Measurements from ENCODE around the gene KCNC2.

The KCNC2 gene

DNA sequence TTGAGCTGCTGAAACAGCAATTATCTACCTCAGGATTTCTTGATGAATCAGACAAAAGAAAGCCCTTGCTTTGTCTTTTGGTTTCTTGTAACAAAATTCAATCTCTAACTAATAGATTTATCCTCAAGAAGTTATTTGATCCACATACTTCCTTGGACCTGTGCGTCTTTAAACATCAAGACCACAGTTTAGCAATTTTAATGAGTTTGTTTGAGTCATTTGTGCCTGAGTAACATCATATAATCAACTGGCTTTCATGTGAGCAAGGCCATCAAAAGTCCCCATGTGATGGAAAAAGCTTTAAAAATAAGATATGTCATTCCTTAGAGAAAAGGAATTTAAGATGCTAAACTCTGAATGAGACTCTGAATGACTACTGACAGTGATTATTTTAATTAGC lies 52.3 kb downstream of the KCNC2 start:
- DNase-seq = no peak

DNA sequence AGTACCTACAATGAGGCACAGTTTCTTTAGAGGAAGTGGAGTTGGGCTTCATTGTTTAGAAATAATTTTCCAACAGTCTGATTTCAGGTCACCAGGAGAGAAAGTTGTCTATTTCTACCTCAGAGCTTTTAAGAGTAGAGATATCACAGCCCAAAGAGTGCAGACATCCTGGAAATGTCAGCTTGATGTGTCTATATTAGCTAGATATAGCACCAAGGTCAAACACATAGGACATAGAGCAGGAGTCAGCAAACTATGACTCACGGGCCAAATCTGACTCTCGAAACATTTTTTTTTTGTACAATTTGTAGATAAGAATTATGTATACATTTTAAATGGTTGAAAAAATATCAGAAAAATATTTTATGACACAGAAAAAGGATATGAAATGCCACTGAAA lies 53.7 kb downstream of the KCNC2 start:
- DNase-seq = no peak

DNA sequence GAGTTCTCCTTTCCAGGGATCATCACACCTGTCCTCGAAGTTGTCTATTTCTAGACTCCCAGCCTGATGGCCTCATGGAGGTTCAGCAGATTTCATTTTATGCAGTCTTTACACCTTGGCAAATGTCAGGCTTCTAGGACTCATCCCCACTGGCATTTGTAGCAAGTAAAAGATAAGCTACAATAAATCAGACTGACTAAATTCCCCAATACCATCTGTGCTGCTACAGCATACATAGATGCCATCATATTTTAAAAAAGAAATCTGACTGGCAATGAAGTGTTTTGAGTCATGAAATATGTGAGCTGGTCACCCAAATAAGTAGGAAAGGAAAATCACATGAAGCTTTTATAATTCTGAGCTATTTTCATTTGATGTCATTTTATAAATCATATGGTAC lies 55.3 kb downstream of the KCNC2 start:
- no peak for DNase-seq

DNA sequence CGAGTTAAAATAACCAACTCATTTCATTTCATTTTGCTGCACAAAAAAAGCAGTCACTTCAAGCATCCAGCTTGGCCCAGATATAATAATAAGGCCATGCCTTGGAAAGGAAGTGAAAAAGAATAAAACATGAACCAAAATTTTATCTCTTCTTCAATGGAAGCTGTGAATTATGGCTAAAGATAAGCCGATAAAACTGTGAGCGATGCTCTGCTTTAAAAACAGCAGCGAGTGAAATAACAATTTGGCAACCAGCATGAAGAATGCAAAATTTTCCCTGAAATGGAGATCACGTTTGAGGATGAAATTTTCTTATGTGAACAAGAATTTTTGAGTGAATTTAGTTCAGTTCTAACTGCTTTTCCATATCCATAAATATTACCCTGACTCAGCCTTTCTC lies 70.4 kb downstream of the KCNC2 start:
- no peak for DNase-seq

DNA sequence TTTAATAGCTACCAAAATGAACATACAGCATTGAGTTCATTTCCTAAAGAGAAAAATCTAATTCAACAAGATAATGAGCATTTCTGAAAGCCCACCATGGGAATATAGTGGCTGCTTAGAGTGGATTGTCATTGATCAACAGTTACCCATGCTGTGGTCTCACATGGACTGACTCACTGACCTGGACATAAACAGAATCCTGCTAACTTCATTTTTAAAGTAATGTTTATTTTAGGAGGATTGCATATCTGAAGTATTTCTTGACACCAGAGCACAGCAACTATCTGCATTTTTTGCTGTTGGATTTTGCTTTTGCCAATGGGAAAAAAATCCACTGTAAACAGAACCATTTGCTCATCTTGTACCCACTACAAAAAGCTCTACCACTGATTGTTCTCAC lies 71.7 kb downstream of the KCNC2 start:
- DNase-seq = no peak

DNA sequence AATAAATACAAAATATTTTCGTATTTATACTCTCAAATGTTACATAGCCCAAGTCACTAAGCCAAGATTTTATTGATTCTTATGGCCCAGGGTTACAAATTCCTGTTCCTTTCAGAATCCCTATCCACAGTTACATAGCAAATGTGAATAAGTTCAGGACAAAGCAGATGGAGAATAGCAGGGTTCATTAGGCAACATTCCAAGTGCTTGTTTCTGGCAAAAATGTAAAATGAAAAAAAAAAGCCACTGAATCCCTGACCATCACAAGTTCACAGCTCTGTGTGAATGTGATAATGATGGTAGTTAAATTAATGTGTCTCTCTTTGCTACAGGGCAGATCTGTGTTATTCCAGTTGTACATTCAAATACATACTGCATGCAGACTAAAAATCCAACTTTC lies 74.6 kb downstream of the KCNC2 start:
- no peak for DNase-seq

DNA sequence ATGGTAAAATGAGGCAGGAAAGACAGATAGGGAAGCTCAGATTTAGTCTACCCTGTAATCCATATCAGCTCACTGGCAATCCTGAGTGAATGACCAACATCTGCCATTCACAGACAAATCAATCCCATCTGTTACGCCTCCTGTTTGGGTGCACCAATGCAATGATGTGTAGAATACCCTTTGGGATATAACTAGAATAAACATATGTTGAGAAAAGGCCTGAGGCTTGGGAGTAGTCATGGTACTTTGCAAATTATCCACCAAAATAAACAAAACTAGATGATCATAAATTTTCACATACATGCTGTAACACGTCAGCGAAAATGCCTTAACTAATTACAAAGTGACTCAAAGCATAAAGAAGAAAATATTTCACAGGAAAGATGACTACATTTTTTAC lies 78.8 kb downstream of the KCNC2 start:
- peak; percentile 4 for DNase-seq

DNA sequence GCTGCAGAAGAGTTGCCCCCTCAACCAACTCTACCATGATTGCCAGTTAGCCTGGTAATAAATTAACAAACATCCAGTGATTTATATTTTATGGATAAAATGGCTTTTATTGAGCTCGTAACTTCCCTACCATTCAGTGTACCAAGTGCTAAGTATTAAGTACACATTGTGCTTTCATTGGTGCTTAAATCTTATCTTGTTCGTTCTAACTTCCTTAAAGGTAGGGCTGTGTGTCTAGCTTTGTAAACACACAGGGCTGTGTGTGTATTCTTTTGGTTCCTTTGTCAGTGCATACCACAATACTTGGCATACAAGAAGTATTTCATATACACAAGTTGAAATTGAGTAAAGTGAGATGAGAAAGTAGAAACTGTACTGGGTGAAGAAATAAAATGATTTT lies 80.4 kb downstream of the KCNC2 start:
- DNase-seq = no peak

DNA sequence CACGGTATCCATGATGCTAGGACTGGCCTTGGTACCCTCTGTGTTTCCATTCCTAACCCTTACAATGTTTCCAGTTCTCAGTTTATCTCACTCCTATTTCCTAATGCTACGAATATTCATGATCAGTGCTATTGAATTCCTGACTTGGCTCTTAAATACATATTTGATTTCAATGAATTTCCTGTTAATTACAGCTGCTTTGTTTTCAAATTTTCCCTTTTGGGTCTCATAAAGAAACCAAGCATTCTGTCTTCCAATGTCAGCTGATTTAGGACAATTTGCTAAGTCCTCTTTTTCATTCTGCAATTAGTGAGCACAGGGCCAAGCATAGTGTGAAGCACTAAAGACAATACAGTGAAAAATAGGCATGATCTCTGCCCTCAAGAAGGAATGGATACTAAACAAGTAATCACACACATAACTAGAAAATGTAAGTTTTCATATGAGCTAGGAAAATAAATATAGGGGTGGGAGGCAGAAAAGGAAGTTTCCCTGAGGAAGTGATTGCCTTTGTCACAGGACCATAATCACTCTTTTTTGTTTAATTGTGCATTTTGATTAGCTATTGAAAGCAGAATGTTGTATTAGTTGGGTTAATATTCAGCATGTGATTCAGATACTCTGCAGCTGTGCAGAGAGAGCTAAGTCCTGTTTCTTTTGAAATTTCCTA lies 88.5 kb downstream of the KCNC2 start:
- DNase-seq = no peak

DNA sequence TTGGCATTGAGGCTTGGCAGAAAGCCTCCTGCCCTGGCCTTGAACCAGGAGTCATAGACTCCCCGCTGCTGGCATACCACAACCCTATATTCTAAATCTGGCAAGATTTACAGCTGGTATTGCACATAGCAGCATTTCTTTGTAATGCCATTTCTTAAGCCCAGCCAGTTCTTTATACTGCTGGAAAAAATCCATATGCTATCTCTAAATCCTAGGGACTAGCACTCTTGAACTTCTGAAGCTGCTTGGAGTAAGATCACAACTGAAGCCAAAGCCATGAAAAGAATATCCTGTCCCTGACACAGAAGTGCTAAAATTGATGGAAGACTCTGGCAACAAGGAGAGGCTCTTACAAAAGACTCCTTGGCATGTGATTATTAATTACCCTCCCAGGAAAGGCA lies 89.3 kb downstream of the KCNC2 start:
- DNase-seq = peak; percentile 48

DNA sequence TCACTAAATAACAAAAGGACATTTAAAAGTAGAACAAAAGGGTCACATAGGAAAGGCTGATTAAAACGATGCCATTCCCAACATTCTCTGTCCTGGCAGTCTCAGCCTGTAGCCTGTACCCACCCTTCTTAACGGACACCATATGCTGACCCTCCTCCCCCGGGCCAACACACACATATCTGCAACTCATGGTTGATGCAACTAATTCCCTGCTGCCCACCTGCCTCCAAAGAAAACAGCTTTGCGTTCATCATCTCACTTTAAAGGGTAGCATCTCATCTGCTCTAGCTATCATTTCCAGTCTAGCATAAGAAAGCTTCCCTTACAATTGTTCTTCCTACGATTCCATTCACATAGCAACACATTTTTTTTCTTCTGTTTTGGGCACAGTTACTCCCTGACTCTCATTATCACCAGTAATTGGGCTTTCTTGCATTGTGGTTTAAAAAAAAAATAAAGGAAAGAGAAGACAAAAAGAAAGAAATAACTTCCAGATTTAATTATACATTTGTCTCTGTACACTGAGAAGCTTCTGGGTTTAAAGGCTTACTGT lies 92.9 kb downstream of the KCNC2 start:
- DNase-seq = no peak

DNA sequence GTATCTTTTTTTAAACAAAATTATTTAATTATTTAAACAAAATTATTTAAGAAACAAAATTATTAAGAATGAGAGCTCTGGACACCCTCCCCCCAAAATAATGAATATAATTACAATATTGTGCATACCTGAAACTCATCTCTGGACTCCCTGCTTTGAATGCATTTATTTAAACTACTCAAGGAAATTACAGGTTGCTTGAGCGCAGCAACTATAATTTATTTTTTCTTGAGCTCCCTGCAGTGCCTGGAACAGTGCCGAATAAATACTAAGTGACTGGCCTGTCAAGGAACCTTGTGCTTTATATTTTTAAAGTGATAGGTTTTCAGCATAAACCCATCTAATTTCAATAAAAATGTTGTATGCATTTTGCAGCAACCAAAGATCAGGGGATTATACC lies 93.9 kb downstream of the KCNC2 start:
- DNase-seq = no peak

DNA sequence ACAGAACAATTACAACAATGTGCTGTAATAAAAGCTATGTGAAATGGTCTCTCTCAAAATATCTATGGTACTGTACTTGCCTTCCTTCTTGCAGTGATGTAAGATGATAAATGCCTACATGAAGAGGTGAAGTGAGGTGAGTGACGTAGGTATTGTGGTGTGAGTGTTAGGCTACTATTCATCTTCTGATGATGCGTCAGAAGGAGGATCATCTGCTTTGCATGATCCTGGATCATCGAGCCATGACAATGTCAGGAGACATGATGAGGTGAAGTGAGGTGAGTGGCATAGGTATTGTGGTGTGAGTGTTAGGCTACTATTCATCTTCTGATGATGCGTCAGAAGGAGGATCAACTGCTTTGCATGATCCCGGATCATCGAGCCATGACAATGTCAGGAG lies 105.8 kb downstream of the KCNC2 start:
- no peak for DNase-seq

DNA sequence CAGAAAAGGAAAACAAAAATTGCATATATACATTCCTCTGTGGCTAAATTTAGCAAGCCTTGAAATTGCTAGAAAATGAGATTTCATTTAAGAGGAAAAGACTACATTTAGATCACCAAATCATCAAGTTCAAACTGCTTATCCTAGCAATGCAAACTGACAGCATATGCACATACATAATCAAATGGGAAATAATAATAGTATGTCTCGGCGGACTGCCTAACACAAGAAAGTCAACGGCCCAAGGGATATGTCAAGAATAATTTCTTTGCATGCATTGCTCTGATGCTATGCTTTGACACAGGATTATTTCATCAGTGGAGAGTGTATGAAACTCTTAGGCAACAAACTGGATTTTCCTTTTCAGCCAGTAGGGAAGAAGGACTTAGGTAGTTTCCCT lies 107.9 kb downstream of the KCNC2 start:
- DNase-seq = no peak

DNA sequence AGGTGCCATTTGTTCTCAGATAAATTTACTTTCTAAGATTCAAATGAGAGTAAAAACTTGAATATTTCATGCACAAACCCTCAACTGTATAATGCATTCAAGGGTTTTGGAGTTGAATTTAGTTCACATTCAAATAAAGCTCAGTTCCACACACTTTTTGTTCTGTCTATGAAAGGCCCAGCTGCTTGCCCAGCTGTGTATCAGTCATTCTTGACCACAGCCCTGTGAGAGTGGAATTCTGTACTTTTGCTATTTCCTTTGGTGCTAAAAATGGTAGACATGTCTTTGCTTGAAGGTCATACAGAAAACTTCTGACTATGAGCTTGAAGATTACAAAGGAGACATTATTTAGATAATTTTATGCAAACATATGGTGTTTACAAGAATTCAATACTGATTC lies 110.4 kb downstream of the KCNC2 start:
- no peak for DNase-seq

DNA sequence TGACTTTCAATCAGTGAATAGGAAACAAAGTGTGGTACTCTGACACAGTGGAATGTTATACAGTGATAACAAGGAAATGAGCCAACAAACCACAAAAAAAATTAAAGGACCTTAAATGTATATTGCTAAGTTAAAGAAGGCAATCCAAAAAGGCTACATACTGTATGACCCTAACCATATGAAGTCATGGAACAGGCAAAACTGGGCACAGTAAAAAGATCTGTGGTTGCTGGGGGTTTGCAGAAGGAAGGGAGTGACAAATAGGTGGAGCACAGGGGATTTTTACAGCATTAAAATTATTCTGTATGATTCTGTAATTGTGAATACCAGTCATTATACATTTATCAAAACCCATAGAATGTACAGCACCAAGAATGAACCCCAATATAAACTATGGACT lies 112.6 kb downstream of the KCNC2 start:
- no peak for DNase-seq

DNA sequence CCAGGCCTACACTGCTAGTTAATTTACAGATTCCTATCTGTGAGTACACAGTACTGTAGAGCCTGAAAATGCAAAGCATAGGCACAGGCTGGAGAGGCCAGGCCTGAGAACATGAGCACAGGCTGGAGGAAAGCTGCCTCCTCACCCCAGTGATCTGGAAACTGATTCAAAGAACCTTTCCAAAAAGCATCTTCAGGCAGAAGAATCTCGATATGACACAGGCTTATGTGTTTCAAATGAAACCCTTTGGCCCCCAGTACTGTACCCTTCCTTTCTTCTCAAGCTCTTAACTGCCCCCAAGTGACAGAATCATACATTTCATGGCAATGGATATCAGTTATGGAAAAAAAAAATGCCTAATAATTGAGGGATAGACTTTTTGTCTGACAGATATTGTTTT lies 122.0 kb downstream of the KCNC2 start:
- DNase-seq = no peak

DNA sequence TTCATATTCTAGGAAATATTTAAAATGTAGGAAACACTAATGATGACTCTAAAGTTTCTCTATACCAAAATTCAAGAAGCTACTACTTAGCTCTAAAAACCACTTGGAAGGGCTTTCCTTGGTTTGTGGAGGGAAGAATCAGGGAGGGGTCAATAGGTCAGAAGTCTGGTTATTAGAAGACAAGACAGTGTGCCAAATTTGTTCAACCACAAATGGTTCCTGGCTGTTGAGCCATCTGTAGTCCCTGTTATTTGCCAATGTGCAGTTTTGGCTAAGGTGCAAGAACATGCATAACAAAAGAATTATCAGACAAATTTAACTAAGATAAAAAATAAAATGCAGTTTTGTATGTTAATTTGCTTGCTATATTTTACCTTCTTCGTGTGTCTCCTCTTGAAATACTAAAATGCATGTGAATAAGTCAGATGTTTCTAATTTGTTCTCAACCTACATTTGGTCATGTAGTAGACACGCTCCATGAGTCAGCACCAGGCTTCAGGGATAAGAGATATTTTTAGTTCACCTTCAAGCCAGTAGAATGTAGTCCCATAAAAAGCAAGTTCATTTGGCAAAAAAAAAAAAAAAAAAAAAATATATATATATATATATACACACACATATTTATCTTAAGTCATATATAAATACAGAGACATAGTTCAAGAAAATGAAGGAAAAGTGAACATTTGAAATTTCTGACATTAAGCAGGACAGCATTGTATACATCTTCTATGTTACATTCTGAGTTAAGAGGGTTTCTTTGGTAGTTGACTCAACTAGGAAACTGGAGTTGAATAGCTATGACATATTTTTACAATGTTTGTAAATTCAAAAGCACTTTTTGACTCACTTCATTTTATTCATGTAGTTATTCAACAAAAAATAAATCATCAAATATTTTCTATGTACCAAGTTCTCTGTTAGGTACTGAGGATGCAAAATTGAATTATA lies 123.3 kb downstream of the KCNC2 start:
- peak; percentile 83 for DNase-seq

DNA sequence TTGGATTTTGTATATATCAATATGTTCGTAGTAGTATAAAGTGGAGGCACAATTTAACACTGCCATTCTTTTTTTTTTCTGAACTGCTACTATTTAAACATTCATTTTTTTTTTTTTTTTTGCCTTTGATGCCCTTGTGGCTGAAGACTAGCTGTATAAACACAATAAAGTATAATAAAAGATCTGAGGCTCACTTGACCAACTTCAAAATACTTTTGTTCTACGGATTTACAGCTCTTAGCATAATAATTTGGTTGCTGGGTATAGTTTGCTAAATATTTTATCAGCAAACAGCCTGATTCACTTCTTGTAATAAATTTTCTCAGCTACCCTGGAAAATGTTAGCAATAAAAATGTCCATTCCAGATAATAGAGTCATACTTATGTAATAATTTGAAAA lies 128.3 kb downstream of the KCNC2 start:
- no peak for DNase-seq

DNA sequence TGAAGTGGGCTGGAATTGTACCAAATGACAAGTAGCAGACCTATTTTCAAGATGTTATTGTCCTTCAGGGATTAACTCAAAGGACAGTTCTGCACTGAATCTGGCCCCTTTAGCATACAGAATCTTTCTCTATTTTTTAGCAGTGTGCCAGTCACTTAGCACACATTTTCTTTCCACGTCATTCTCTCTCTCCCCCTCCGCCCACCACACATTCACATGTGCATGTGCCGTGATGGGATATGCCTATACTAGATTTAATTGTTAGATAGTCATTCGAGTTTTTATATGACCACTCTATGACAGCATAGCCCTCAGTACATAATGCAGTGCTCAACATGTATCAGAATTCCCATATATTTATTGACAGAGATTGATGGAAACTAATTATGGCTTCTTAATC lies 129.1 kb downstream of the KCNC2 start:
- no peak for DNase-seq

DNA sequence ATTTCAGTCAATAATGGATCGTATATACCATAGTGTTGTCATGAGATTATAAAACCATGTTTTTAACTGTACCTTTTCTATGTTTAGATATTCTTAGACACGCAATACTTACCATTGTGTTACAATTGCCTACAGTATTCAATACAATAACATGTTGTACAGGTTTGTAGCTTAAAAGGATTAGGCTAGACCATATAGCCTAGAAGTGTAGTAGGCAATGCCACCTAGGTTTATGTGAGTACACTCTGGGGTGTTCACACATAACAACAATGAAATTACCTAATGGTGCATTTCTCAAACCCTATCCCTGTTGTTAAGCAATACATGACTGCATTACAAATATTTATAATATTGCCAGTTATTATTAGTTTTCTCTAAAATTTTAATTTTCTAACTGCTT lies 144.2 kb downstream of the KCNC2 start:
- DNase-seq = no peak

DNA sequence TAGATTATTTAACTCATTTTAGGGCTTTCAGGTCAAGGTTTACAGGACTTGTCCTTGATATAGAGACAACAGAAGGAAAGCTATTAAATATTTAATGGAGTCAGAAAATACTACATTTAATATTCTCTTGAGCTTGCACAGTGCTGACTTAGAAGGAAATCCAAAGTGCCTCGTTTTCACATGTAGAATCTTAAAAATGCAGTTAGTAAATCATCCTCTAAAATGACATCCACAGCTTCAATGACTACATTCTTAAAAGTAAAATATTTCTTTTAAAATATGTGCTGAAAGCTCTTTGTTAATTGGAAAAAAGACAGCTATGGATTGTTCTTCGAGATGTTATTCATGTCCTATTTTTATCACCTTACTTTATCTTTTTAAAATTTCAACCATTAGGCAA lies 146.9 kb downstream of the KCNC2 start:
- no peak for DNase-seq

DNA sequence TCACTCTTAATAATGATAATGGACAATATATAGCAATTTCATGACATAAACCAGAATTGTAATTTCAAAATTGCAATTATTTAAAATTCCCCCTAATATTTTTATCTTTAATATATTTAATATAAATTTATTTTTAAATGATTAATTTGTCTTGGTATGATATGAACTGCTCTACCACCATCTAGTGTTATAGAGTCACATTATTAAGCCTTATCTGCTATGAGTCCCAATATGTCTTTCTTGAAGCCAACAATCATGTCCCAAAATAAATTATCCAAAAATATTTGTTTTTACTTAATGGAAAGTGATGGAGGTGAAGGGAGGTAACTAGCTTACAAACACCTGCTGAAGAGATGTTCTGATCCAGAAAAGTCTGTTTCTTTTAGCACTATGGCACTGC lies 151.4 kb downstream of the KCNC2 start:
- DNase-seq = no peak

DNA sequence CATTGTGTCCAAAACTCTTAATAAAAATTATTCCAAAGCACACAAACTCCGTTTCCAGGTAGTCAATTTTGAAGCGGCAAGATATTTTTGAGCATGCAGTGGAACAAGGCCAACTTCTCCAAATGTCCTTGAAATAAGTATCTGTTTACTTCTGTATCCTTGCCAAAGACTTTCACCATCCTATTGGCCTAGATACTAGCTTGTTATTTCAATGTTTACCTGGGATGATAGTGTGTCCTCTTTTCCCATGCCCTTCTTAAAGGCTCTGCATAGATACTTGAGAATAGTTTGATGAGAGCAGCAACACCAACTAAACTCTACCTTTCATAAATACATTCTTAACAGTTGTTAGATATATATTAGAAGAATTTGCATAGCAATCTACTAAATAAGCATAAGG lies 160.9 kb downstream of the KCNC2 start:
- DNase-seq = no peak

Measured in fibroblast of skin of right quadriceps (primary cell).